ENCODE data around the gene SCUBE3. TPM values are rescaled to one million over a fixed set of nuclear protein-coding genes. Genes with fewer than 3 reads are reported as not detected.

SCUBE3 gene
- 0.16 and 0.26 TPM in 2 replicates for total RNA-seq

GRCh38 chr6:35213824-35214756 is at the start of gene SCUBE3:
Gene SCUBE3, plus strand, starts transcription at chr6:35213956. Its CDS starts 463 bp downstream, at chr6:35214419.

DNA sequence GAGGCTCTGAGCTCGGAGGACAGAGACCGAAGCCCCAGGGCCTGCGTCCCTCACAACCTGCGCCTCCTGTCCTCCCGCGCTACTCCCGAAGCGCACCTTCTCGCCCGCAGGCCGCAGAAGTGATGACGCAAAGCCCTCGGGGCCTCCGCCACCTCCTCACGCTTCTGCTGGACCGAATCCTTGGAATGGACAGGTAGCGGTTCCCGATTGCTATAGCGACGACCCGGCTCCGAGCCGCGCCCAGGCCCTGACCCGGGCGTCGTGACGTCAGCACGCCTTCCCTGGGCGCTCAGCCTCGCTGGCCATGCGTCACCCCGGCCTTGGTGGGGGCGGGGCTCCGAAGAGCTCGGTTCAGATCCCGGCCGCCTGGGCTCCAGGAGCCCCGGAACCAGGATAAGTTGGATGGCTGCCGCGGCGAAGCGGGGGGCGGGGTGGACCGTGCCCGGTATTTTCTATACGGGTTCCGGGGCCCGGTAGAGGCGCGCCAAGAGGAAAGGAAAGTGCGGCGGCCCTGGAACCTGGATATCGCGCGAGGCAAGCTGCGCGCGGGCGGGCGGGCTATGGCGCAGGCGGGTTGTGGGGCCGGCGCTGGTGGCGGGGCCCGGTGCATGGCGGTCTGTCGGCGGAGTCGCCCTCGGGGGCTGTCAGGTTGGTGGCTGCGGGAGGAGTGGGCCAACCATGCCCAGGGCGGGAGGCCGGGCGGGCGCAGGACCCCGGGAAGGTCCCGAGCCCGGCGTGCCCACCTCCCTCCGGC is 45.6 kb downstream of the SCUBE3 start, which contains the start of gene ZNF76:
ZNF76 (plus strand) TSS at position 542 of the 754 bp plus-strand sequence. CDS start 21,417 bp downstream, outside the sequence.

DNA sequence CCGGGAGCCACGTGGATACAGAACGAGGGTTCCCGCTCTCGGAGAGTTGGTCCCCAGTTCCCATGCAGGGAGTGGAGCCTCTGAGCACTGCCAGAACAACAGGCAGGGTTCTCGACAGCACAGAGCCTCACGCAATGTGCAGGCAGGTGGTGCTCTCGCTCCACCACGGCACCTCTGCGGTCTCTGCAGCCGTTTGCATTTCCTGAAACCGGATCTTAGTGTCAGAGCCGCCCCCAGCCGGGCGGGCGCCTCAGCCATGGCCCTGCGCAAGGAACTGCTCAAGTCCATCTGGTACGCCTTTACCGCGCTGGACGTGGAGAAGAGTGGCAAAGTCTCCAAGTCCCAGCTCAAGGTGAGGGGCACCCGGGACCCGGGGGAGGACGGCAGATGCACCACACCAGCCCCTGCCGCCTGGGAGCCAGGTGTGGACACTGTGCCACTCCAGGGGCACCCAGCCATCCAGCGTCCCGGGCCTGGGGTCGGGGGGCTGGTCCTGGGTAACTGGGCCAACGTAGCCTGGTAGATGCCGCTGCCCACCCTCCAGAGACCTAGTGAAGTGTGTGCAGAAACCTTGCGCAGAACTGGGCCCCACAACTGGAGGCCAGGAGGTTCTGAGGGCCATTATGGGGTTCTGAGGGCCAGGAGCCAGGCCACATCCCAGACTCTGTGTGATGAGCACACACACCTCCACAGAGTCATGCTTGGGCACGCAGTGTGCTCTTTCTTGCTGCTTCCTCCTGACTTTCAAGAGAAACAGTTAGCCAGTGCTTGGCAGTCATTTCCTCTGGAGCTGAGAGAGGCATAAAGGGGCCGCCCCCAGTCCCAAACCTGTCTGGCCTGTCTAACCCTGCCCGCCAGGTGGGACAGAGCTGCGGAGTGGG is 84.1 kb downstream of the SCUBE3 start, which contains the start of gene DEF6:
DEF6 (plus strand) TSS at position 218 of the 881 bp plus-strand sequence; CDS start at position 257, 39 bp downstream.

Other genes with a start within 250 kb of the SCUBE3 start
- gene TCP11, start 72.6 kb upstream of the SCUBE3 start, total RNA-seq, result not detected in 2 replicates
- gene ZNF76, start 45.8 kb downstream of the SCUBE3 start, total RNA-seq, result 7.2 and 17.5 TPM in 2 replicates
- 2.5 and 2.7 TPM in 2 replicates for gene DEF6, start 83.9 kb downstream of the SCUBE3 start, total RNA-seq
- gene PPARD, start 128.6 kb downstream of the SCUBE3 start, total RNA-seq, result 17.3 and 21.2 TPM in 2 replicates
- gene FANCE, start 238.4 kb downstream of the SCUBE3 start, total RNA-seq, result 4.6 and 9.4 TPM in 2 replicates